Left colon (tissue), 2 donors: ENCODE data around the gene EDIL3. TPM values are rescaled to one million over a fixed set of nuclear protein-coding genes. Genes with fewer than 3 reads are reported as not detected.
A peak's percentile ranks its signal among the peaks of the same experiment; 100 is the strongest.
"Not testable (repeated sequence)": the region's sequence is repeated elsewhere in the genome, so short reads cannot be mapped to it uniquely, and the experiment has no call there.

ENCODE experiments used
- ATAC-seq: fragments of 200-7000 bp; cut with Tn5 transposase; one replicate; pipeline ENCODE4 v1.9.1; 2020; ENCODE audit warnings: mild to moderate bottlenecking, moderate library complexity
- DNase-seq, 2 donors: peaks; one replicate each; pipeline ENCODE4 v3.0.0-alpha.2; 2020
- intact Hi-C, 2 donors: fragments of 100-400 bp; cut with DNase I in 1 of 2; cut with micrococcal nuclease in 1 of 2; formaldehyde crosslinking; loops; one replicate each; pipeline versions ENCODE4 v1.11.2 to v1.14.0; 2022; cut with DNase I, micrococcal nuclease
- total RNA-seq, 2 donors: library from RNA; stranded (reverse); fragmentation: NEBNext Ultra II Directional; extraction: Animal tissue kit (Norgen Biotek cat#: 25700); gene quantifications; one replicate each; pipeline ENCODE4 v1.2.1, GENCODE V29; 2021
- donor health status: DM: no; HTN: no; CAD: no.
- donor health status: DM: yes; HTN: yes; CAD: no.

Gene EDIL3
- total RNA-seq, 2 donors from 2014 or later, result 38.1 to 48.7 TPM

GRCh38 chr5:84229045-84229444 lies 155.6 kb downstream of the EDIL3 start:
- no peak for DNase-seq
- intact Hi-C loops, result no loop called here
- no peak for ATAC-seq

GRCh38 chr5:84228266-84228665 lies 156.4 kb downstream of the EDIL3 start:
- no peak for ATAC-seq
- intact Hi-C loops, result no loop called here

GRCh38 chr5:84227236-84227635 lies 157.4 kb downstream of the EDIL3 start:
- ATAC-seq (no peak), DNase-seq (no peak)
- intact Hi-C loops, result no loop called here

More at GRCh38 chr5:84228266-84228665, 156.4 kb downstream of the EDIL3 start:
- DNase-seq, result no peak

- no peak for DNase-seq
- intact Hi-C loops, result no loop called here
- ATAC-seq, result no peak
These were observed 166.1 kb downstream of the EDIL3 start for GRCh38 chr5:84218546-84218945.

GRCh38 chr5:84215521-84215920 lies 169.2 kb downstream of the EDIL3 start:
- no peak for DNase-seq
- intact Hi-C loops, result no loop called here
- no peak for ATAC-seq

GRCh38 chr5:84213861-84214260 lies 170.8 kb downstream of the EDIL3 start:
- intact Hi-C loops, result no loop called here
- DNase-seq, result no peak

GRCh38 chr5:84213212-84213611 lies 171.5 kb downstream of the EDIL3 start:
- intact Hi-C loops, result no loop called here
- ATAC-seq, result no peak

More at GRCh38 chr5:84213861-84214260, 170.8 kb downstream of the EDIL3 start:
- no peak for ATAC-seq

GRCh38 chr5:84204772-84205171 lies 179.9 kb downstream of the EDIL3 start:
- ATAC-seq, result no peak
- intact Hi-C loops, result no loop called here
- DNase-seq, result no peak

More at GRCh38 chr5:84213212-84213611, 171.5 kb downstream of the EDIL3 start:
- DNase-seq, result no peak

- no peak for ATAC-seq
- no peak for DNase-seq
- intact Hi-C loops, result no loop called here
These were observed 182.5 kb downstream of the EDIL3 start for GRCh38 chr5:84202136-84202535.

- no peak for ATAC-seq
- DNase-seq, result no peak
- intact Hi-C loops, result no loop called here
These were observed 187.1 kb downstream of the EDIL3 start for GRCh38 chr5:84197538-84197937.

- ATAC-seq, result peak; percentile 74
- intact Hi-C loops, result no loop called here
- DNase-seq, result peak in 1 of 2 donors; percentile 31
These were observed 193.4 kb downstream of the EDIL3 start for GRCh38 chr5:84191281-84191680.

GRCh38 chr5:84184857-84185256 lies 199.8 kb downstream of the EDIL3 start:
- ATAC-seq, result peak; percentile 78
- no peak for DNase-seq
- intact Hi-C loops, result no loop called here

GRCh38 chr5:84181093-84181492 lies 203.6 kb downstream of the EDIL3 start:
- DNase-seq (no peak), ATAC-seq (no peak)
- intact Hi-C loops, result no loop called here

GRCh38 chr5:84168841-84169240 lies 215.8 kb downstream of the EDIL3 start:
- ATAC-seq (no peak), DNase-seq (no peak)
- intact Hi-C loops, result no loop called here

- DNase-seq (no peak), ATAC-seq (no peak)
- intact Hi-C loops, result no loop called here
These were observed 221.0 kb downstream of the EDIL3 start for GRCh38 chr5:84163671-84164070.

GRCh38 chr5:84162695-84163094 lies 222.0 kb downstream of the EDIL3 start:
- ATAC-seq (peak; percentile 52), DNase-seq (no peak)
- intact Hi-C loops, result no loop called here

GRCh38 chr5:84160650-84161049 lies 224.0 kb downstream of the EDIL3 start:
- DNase-seq, intact Hi-C loops, ATAC-seq: not testable (repeated sequence)

- no peak for DNase-seq
- no peak for ATAC-seq
- intact Hi-C loops, result no loop called here
These were observed 235.6 kb downstream of the EDIL3 start for GRCh38 chr5:84149094-84149493.

- intact Hi-C loops, result no loop called here
- ATAC-seq, result no peak
These were observed 236.0 kb downstream of the EDIL3 start for GRCh38 chr5:84148651-84149050.

GRCh38 chr5:84137541-84137940 lies 247.1 kb downstream of the EDIL3 start:
- intact Hi-C loops, result no loop called here
- ATAC-seq, result no peak
- no peak for DNase-seq

More at GRCh38 chr5:84148651-84149050, 236.0 kb downstream of the EDIL3 start:
- no peak for DNase-seq

GRCh38 chr5:84131372-84131771 lies 253.3 kb downstream of the EDIL3 start:
- DNase-seq (no peak), ATAC-seq (peak; percentile 34)
- intact Hi-C loops, result no loop called here
